HepG2 (cell line): ENCODE data around the gene ZMYND12. TPM values are rescaled to one million over a fixed set of nuclear protein-coding genes. Genes with fewer than 3 reads are reported as not detected.

Experiments
- ATAC-seq: fragments of 200-7000 bp; cut with Tn5 transposase; 3 replicates; pipeline ENCODE4 v1.9.1; 2020; ENCODE audit warnings: mild to moderate bottlenecking, moderate library complexity
- BruUV-seq: library from RNA; stranded (reverse); fragments of 400-500 nt; replicated peaks from 2 replicates; lab custom pipeline; 2021; lab: Mats Ljungman, UMichigan
- CTCF ChIA-PET: fragments of 300-600 bp; formaldehyde crosslinking; extraction: SDS; loops from one replicate; lab custom pipeline; 2021; ENCODE audit warnings: low total read pairs, inconsistent platforms, low intra/inter-chr PET ratio; lab: Yijun Ruan, JAX
- POLR2A ChIA-PET: fragments of 350-600 bp; sonication (Branson Sonifier 250); formaldehyde crosslinking; loops from one replicate; lab custom pipeline; 2020; ENCODE audit warnings: antibody characterized with exemption, inconsistent platforms; lab: Yijun Ruan, JAX
- DNase-seq: peaks from one replicate; pipeline ENCODE4 v3.0.0-alpha.2; 2015; ENCODE audit warnings: low spot score
- FAIRE-seq: peaks from 3 replicates; lab custom pipeline; 2011; peaks lifted over from hg19 to GRCh38; lab: Jason Lieb, UNC
- H2AFZ ChIP-seq: one replicate; pipeline ENCODE4 v1.6.1; 2011; ENCODE audit warnings: low read length, inconsistent platforms
- H3K27ac ChIP-seq: fragments of 300-600 bp; 3 replicates; pipeline ENCODE4 v1.8.0; 2011; ENCODE audit warnings: mixed run types, mild to moderate bottlenecking, mixed read lengths, low read length, inconsistent platforms; ENCODE audit not compliant: insufficient read depth; ENCODE audit errors: extremely low read length
- H3K27me3 ChIP-seq, 2 experiments: fragments of 200-600 bp in 1 of 2; 2 replicates in 1 of 2; 3 replicates in 1 of 2; pipeline versions ENCODE4 v1.6.0 to v1.8.0; 2011; ENCODE audit warnings: low read length in 2 of 2, mild to moderate bottlenecking in 2 of 2, moderate library complexity in 2 of 2, inconsistent platforms in 1 of 2; ENCODE audit not compliant: insufficient read depth in 2 of 2, control insufficient read depth in 1 of 2
- H3K36me3 ChIP-seq, 2 experiments: fragments of 200-600 bp in 1 of 2; replicated peaks in 1 of 2; 2 replicates in 1 of 2; 3 replicates in 1 of 2; pipeline versions ENCODE4 v1.5.1 to v1.8.0; 2011; ENCODE audit warnings: low read length in 2 of 2, inconsistent platforms in 1 of 2; ENCODE audit not compliant: insufficient read depth in 2 of 2, control insufficient read depth in 1 of 2
- H3K4me1 ChIP-seq: 2 replicates; pipeline ENCODE4 v1.5.1; 2012; ENCODE audit warnings: low read length, inconsistent platforms; ENCODE audit not compliant: insufficient read depth
- H3K4me2 ChIP-seq: 2 replicates; pipeline ENCODE4 v1.6.0; 2011; ENCODE audit warnings: low read depth, low read length, inconsistent platforms
- H3K4me3 ChIP-seq, 3 experiments: fragments of 200-600 bp in 1 of 3; sonication (generic), shearing (Covaris generic) in 1 of 3; replicated peaks in 1 of 3; 2 replicates each; pipeline ENCODE4 v1.5.1; 2011 to 2016; ENCODE audit warnings: low read length in 3 of 3, inconsistent platforms in 2 of 3, low read depth in 2 of 3, mild to moderate bottlenecking in 2 of 3, control low read depth in 1 of 3, mixed read lengths in 1 of 3; ENCODE audit not compliant: insufficient read depth in 1 of 3
- H3K79me2 ChIP-seq: one replicate; pipeline ENCODE4 v1.6.1; 2011; ENCODE audit warnings: low read length, inconsistent platforms; ENCODE audit not compliant: insufficient read depth
- H3K9ac ChIP-seq: 2 replicates; pipeline ENCODE4 v1.6.0; 2011; ENCODE audit warnings: mild to moderate bottlenecking, low read depth, low read length, inconsistent platforms; ENCODE audit not compliant: insufficient read depth
- H3K9me3 ChIP-seq: 2 replicates; pipeline ENCODE4 v1.5.1; 2012; ENCODE audit warnings: mild to moderate bottlenecking, low read length
- H4K20me1 ChIP-seq: 2 replicates; pipeline ENCODE4 v1.6.0; 2011; ENCODE audit warnings: inconsistent platforms, mild to moderate bottlenecking, low read length, moderate library complexity; ENCODE audit not compliant: insufficient read depth
- ELF3 ChIP-seq: IDR thresholded peaks from 2 replicates; pipeline ENCODE4 v1.6.1; 2016; ENCODE audit warnings: missing genetic modification reagents, missing compliant biosample characterization
- IKZF1 ChIP-seq: fragments of 450-650 bp; IDR thresholded peaks from 2 replicates; pipeline ENCODE4 v1.7.1; 2016
- NR2C2 ChIP-seq: sonication (generic); formaldehyde crosslinking; IDR thresholded peaks from 2 replicates; pipeline ENCODE4 v1.4.0; 2020; ENCODE audit warnings: missing genetic modification reagents, mild to moderate bottlenecking, moderate library complexity, borderline replicate concordance
- RBM22 ChIP-seq: fragments of 200-400 bp; formaldehyde crosslinking; optimal IDR thresholded peaks from 2 replicates; pipeline ENCODE3; 2017; ENCODE audit warnings: mild to moderate bottlenecking, low read length, moderate library complexity
- REXO4 ChIP-seq: sonication (generic); formaldehyde crosslinking; IDR thresholded peaks from 2 replicates; pipeline ENCODE4 v1.8.0; 2022; ENCODE audit warnings: missing genetic modification reagents, mild to moderate bottlenecking, borderline replicate concordance
- TEAD3 ChIP-seq: optimal IDR thresholded peaks from 2 replicates; pipeline ENCODE3; 2016; ENCODE audit warnings: borderline replicate concordance
- ZNF33B ChIP-seq: sonication (generic); formaldehyde crosslinking; IDR thresholded peaks from 2 replicates; pipeline ENCODE4 v1.5.1; 2020; ENCODE audit warnings: mild to moderate bottlenecking, missing genetic modification reagents
- ZNF44 ChIP-seq: sonication (generic); formaldehyde crosslinking; IDR thresholded peaks from 2 replicates; pipeline ENCODE4 v1.5.1; 2020; ENCODE audit warnings: mild to moderate bottlenecking, missing genetic modification reagents
- WGBS: methylation state at CpG from one replicate; pipeline ENCODE4 v1.1.6; 2017; ENCODE audit warnings: low lambda C conversion rate; 5-methylcytosine and 5-hydroxymethylcytosine counted together
- in situ Hi-C: cut with HindIII; loops from 2 replicates; pipeline ENCODE4 v1.10.0; 2017; ENCODE audit warnings: low pct_unique_long_range_greater_than_20kb; ENCODE audit not compliant: extremely low pct_ligation_motif_present
- intact Hi-C: fragments of 100-400 bp; cut with micrococcal nuclease; formaldehyde crosslinking; loops from one replicate; pipeline ENCODE4 v1.10.0; 2022; ENCODE audit not compliant: unreplicated experiment
- polyA plus RNA-seq, 8 experiments: library from polyadenylated mRNA; depleted of rRNA in 3 of 8; stranded (reverse) in 7 of 8; unstranded in 1 of 8; fragments of >200 nt; fragmentation: Illumina TruSeq in 4 of 8; extraction: Trizol in 4 of 8; gene quantifications; 2 replicates each; pipeline versions ENCODE4 v1.2.1 to v1.2.3, GENCODE V29; 2011 to 2016; ENCODE audit warnings: low read depth in 4 of 8, missing spikeins in 1 of 8, mixed read lengths in 1 of 8; ENCODE audit not compliant: insufficient read depth in 1 of 8
- total RNA-seq, 5 experiments: library from RNA; depleted of rRNA; stranded (reverse); fragments of >200 nt; fragmentation: Illumina TruSeq; extraction: Trizol; gene quantifications; 2 replicates each; pipeline ENCODE4 v1.2.3, GENCODE V29; 2016; ENCODE audit warnings: low read depth in 1 of 5
- TF ChIP-seq, protein P1 (sequence below): sonication (generic); formaldehyde crosslinking; IDR thresholded peaks from 2 replicates; pipeline ENCODE4 v1.9.0; 2022; ENCODE audit warnings: missing genetic modification reagents, mild to moderate bottlenecking, borderline replicate concordance
- TF ChIP-seq, protein P2 (sequence below): sonication (generic); formaldehyde crosslinking; conservative IDR thresholded peaks from 2 replicates; pipeline ENCODE4 v1.5.0; 2020; ENCODE audit warnings: missing genetic modification reagents
- TF ChIP-seq, protein P3 (sequence below): sonication (generic); formaldehyde crosslinking; IDR thresholded peaks from 2 replicates; pipeline ENCODE4 v1.5.0; 2020; ENCODE audit warnings: mild to moderate bottlenecking, missing genetic modification reagents, borderline replicate concordance

The ZMYND12 gene
- total and polyA plus RNA-seq, 2 of the 13 experiments (the other 11 are each of a cell fraction or from before 2014, with no cell fraction given), result 0.13 to 0.71 TPM

DNA sequence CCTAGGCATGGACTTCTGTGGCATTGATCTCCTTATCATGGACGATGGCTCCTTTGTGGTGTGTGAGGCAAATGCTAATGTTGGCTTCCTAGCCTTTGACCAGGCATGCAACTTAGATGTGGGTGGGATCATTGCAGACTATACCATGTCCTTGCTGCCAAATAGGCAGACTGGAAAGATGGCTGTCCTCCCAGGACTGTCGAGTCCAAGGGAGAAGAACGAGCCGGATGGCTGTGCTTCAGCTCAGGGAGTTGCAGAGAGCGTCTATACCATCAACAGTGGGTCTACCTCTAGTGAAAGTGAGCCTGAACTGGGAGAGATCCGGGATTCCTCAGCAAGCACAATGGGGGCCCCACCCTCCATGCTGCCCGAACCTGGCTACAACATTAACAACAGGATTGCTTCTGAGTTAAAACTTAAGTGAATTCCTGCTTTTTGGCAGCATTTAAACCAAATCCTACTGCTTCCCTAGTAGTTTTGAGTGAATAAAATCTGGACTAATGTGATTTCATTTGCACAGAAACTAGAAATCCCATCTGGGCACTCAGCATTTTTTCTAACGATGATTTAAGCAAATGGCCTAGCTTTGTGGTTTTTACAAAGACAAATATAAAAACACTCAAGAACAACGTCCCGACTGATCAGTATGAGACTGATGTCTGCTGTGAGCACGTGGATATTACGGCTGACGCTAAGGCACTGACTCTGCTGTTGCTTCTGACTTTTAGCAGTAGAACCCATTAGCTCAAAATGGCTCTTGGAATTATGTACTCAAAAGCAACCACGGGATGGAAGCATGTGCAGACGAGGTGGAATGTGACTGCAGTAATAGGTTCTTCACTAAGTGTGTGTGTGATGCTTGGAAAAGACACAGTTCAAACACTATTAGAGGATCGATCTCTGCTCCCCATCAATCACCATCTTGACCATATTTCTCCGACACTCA, 41.0 kb downstream of the ZMYND12 start:
- H3K36me3 ChIP-seq, result no peaks in the 10 kb centered on the region; a peak in 1 of 5 replicates
- POLR2A ChIA-PET, result no interaction called here
- H3K4me2 ChIP-seq, result no peak overlapping the region
- FAIRE-seq (no peak), ATAC-seq (no peak), DNase-seq (no peak)
- WGBS, result 70% methylated on average over 16 of the region's 17 CpGs
- CTCF ChIA-PET, result no interaction called here
- H3K9me3 ChIP-seq, result no peaks in the 10 kb centered on the region
- intact Hi-C loops (no loop called here), in situ Hi-C loops (no loop called here)
- H2AFZ ChIP-seq, result no peak overlapping the region
- no peak overlapping the region for H3K9ac ChIP-seq
- H4K20me1 ChIP-seq, result no peaks in the 10 kb centered on the region
- no peaks in the 10 kb centered on the region for H3K79me2 ChIP-seq
- H3K27me3 ChIP-seq, result no peaks in the 10 kb centered on the region
- no peak overlapping the region for H3K4me3 ChIP-seq
- no TSS peak for BruUV-seq
- no peak overlapping the region for H3K27ac ChIP-seq
- no peaks in the 10 kb centered on the region for H3K4me1 ChIP-seq
- TF ChIP-seq ZNF33B (CRISPR knock-in tag), result no peak
- TF ChIP-seq ZNF44 (CRISPR knock-in tag), result no peak
- TF ChIP-seq NR2C2 (CRISPR knock-in tag), result no peak
- TF ChIP-seq RBM22, result no peak
- TF ChIP-seq, protein P1, sequence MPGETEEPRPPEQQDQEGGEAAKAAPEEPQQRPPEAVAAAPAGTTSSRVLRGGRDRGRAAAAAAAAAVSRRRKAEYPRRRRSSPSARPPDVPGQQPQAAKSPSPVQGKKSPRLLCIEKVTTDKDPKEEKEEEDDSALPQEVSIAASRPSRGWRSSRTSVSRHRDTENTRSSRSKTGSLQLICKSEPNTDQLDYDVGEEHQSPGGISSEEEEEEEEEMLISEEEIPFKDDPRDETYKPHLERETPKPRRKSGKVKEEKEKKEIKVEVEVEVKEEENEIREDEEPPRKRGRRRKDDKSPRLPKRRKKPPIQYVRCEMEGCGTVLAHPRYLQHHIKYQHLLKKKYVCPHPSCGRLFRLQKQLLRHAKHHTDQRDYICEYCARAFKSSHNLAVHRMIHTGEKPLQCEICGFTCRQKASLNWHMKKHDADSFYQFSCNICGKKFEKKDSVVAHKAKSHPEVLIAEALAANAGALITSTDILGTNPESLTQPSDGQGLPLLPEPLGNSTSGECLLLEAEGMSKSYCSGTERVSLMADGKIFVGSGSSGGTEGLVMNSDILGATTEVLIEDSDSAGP (CRISPR knock-in tag), result no peak
- no peak for TF ChIP-seq REXO4
- TF ChIP-seq, protein P2, sequence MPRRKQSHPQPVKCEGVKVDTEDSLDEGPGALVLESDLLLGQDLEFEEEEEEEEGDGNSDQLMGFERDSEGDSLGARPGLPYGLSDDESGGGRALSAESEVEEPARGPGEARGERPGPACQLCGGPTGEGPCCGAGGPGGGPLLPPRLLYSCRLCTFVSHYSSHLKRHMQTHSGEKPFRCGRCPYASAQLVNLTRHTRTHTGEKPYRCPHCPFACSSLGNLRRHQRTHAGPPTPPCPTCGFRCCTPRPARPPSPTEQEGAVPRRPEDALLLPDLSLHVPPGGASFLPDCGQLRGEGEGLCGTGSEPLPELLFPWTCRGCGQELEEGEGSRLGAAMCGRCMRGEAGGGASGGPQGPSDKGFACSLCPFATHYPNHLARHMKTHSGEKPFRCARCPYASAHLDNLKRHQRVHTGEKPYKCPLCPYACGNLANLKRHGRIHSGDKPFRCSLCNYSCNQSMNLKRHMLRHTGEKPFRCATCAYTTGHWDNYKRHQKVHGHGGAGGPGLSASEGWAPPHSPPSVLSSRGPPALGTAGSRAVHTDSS, result no peak
- no peak for TF ChIP-seq ELF3 (CRISPR knock-in tag)
- no peak for TF ChIP-seq TEAD3 (CRISPR knock-in tag)
- no peak for TF ChIP-seq IKZF1
- TF ChIP-seq, protein P3, sequence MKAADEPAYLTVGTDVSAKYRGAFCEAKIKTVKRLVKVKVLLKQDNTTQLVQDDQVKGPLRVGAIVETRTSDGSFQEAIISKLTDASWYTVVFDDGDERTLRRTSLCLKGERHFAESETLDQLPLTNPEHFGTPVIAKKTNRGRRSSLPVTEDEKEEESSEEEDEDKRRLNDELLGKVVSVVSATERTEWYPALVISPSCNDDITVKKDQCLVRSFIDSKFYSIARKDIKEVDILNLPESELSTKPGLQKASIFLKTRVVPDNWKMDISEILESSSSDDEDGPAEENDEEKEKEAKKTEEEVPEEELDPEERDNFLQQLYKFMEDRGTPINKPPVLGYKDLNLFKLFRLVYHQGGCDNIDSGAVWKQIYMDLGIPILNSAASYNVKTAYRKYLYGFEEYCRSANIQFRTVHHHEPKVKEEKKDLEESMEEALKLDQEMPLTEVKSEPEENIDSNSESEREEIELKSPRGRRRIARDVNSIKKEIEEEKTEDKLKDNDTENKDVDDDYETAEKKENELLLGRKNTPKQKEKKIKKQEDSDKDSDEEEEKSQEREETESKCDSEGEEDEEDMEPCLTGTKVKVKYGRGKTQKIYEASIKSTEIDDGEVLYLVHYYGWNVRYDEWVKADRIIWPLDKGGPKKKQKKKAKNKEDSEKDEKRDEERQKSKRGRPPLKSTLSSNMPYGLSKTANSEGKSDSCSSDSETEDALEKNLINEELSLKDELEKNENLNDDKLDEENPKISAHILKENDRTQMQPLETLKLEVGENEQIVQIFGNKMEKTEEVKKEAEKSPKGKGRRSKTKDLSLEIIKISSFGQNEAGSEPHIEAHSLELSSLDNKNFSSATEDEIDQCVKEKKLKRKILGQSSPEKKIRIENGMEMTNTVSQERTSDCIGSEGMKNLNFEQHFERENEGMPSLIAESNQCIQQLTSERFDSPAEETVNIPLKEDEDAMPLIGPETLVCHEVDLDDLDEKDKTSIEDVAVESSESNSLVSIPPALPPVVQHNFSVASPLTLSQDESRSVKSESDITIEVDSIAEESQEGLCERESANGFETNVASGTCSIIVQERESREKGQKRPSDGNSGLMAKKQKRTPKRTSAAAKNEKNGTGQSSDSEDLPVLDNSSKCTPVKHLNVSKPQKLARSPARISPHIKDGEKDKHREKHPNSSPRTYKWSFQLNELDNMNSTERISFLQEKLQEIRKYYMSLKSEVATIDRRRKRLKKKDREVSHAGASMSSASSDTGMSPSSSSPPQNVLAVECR (CRISPR knock-in tag), result no peak
